Activated T-helper 2 cell treated with anti-CD3 and anti-CD28 coated beads, Interferon-gamma antibody, Interleukin-2, Interleukin-4, amounts not matched to agents 10 μg/mL and 5 μg/mL and 100 μg/mL, durations not matched to agents 14 hours and 24 hours and 36 hours (primary cell): ENCODE results near the gene RDX. TPM values are rescaled to one million over a fixed set of nuclear protein-coding genes. Genes with fewer than 3 reads are reported as not detected.

Source experiments
- DNase-seq: peaks from one replicate; pipeline ENCODE4 v3.0.0; 2021; ENCODE audit warnings: low spot score
- H3K27ac Mint-ChIP-seq: one replicate; pipeline ENCODE4 v1.8.0; 2021; ENCODE audit warnings: mixed read lengths
- H3K27me3 Mint-ChIP-seq: one replicate; pipeline ENCODE4 v1.8.0; 2021; ENCODE audit warnings: low read depth, mixed read lengths
- H3K36me3 Mint-ChIP-seq: one replicate; pipeline ENCODE4 v1.8.0; 2021; ENCODE audit warnings: low read depth, mixed read lengths
- H3K4me1 Mint-ChIP-seq: one replicate; pipeline ENCODE4 v1.8.0; 2021; ENCODE audit warnings: low read depth, mixed read lengths
- H3K4me3 Mint-ChIP-seq: one replicate; pipeline ENCODE4 v1.8.0; 2021; ENCODE audit warnings: low read depth, mild to moderate bottlenecking, moderate library complexity, mixed read lengths
- H3K9me3 Mint-ChIP-seq: one replicate; pipeline ENCODE4 v1.8.0; 2021; ENCODE audit warnings: mixed read lengths
- intact Hi-C: fragments of 100-400 bp; cut with micrococcal nuclease; formaldehyde crosslinking; loops from one replicate; pipeline ENCODE4 v1.15.1; 2023
- total RNA-seq: library from RNA; stranded (reverse); gene quantifications from 2 replicates; pipeline ENCODE4 v1.2.3, GENCODE V29; 2022

The RDX gene
- total RNA-seq, 1 donor from 2014 or later = 64.8 TPM

GRCh38 chr11:110185599-110185998 lies 110.8 kb downstream of the RDX start:
- H3K27me3 Mint-ChIP-seq = peaks cover 26% of the 10 kb centered on the region
- H3K36me3 Mint-ChIP-seq = peaks cover 3% of the 10 kb centered on the region
- H3K4me1 Mint-ChIP-seq = peaks cover 5% of the 10 kb centered on the region
- H3K9me3 Mint-ChIP-seq = peaks cover 2% of the 10 kb centered on the region
- no peak overlapping the region for H3K4me3 Mint-ChIP-seq
- intact Hi-C loops = no loop called here
- H3K27ac Mint-ChIP-seq = no peak overlapping the region
- DNase-seq = no peak

- Mint-ChIP-seq H3K4me1 (peaks cover 3% of the 10 kb centered on the region), H3K27me3 (peaks cover 23% of the 10 kb centered on the region), H3K27ac (no peak overlapping the region), H3K9me3 (no peaks in the 10 kb centered on the region), H3K36me3 (no peaks in the 10 kb centered on the region), H3K4me3 (no peak overlapping the region)
- intact Hi-C loops = no loop called here
- DNase-seq = no peak
Observed at GRCh38 chr11:110185121-110185591, 111.3 kb downstream of the RDX start.

GRCh38 chr11:110184456-110184855 lies 112.0 kb downstream of the RDX start:
- H3K4me1 Mint-ChIP-seq = peaks cover under 1% of the 10 kb centered on the region
- intact Hi-C loops = no loop called here
- DNase-seq = no peak
- H3K36me3 Mint-ChIP-seq = no peaks in the 10 kb centered on the region
- H3K9me3 Mint-ChIP-seq = no peaks in the 10 kb centered on the region
- H3K4me3 Mint-ChIP-seq = no peak overlapping the region
- H3K27ac Mint-ChIP-seq = no peak overlapping the region
- peaks cover 22% of the 10 kb centered on the region for H3K27me3 Mint-ChIP-seq

GRCh38 chr11:110182886-110183285 lies 113.5 kb downstream of the RDX start:
- H3K9me3 Mint-ChIP-seq = no peaks in the 10 kb centered on the region
- H3K4me3 Mint-ChIP-seq = no peak overlapping the region
- no peak overlapping the region for H3K27ac Mint-ChIP-seq
- no peaks in the 10 kb centered on the region for H3K36me3 Mint-ChIP-seq
- intact Hi-C loops = no loop called here
- peaks cover 18% of the 10 kb centered on the region for H3K27me3 Mint-ChIP-seq
- no peaks in the 10 kb centered on the region for H3K4me1 Mint-ChIP-seq
- no peak for DNase-seq

- no peak overlapping the region for H3K27ac Mint-ChIP-seq
- DNase-seq = no peak
- no peaks in the 10 kb centered on the region for H3K36me3 Mint-ChIP-seq
- no peaks in the 10 kb centered on the region for H3K9me3 Mint-ChIP-seq
- intact Hi-C loops = no loop called here
- peaks cover 12% of the 10 kb centered on the region for H3K27me3 Mint-ChIP-seq
- peaks cover 2% of the 10 kb centered on the region for H3K4me1 Mint-ChIP-seq
- H3K4me3 Mint-ChIP-seq = no peak overlapping the region
Observed at GRCh38 chr11:110179064-110179463, 117.3 kb downstream of the RDX start.

GRCh38 chr11:110177086-110177456 lies 119.3 kb downstream of the RDX start:
- intact Hi-C loops = no loop called here
- H3K36me3 Mint-ChIP-seq = no peaks in the 10 kb centered on the region
- no peak for DNase-seq
- no peaks in the 10 kb centered on the region for H3K9me3 Mint-ChIP-seq
- H3K4me3 Mint-ChIP-seq = no peak overlapping the region
- peaks cover 15% of the 10 kb centered on the region for H3K27me3 Mint-ChIP-seq
- peaks cover 12% of the 10 kb centered on the region for H3K4me1 Mint-ChIP-seq
- H3K27ac Mint-ChIP-seq = no peak overlapping the region

- Mint-ChIP-seq H3K36me3 (no peaks in the 10 kb centered on the region), H3K9me3 (no peaks in the 10 kb centered on the region), H3K4me3 (no peak overlapping the region), H3K27ac (no peak overlapping the region), H3K4me1 (peaks cover 12% of the 10 kb centered on the region), H3K27me3 (peaks cover 15% of the 10 kb centered on the region)
- intact Hi-C loops = no loop called here
- no peak for DNase-seq
Observed at GRCh38 chr11:110176366-110177085, 119.9 kb downstream of the RDX start.

- Mint-ChIP-seq H3K27me3 (peaks cover 17% of the 10 kb centered on the region), H3K9me3 (no peaks in the 10 kb centered on the region), H3K4me1 (peaks cover 12% of the 10 kb centered on the region), H3K36me3 (no peaks in the 10 kb centered on the region), H3K27ac (no peak overlapping the region), H3K4me3 (no peak overlapping the region)
- intact Hi-C loops = loop anchor here (5.0 kb wide), 1 partner anchor 227 kb away; no protein-coding TSS in a partner anchor
- no peak for DNase-seq
Observed at GRCh38 chr11:110174645-110175310, 121.6 kb downstream of the RDX start.

- H3K9me3 Mint-ChIP-seq = no peaks in the 10 kb centered on the region
- intact Hi-C loops = loop anchor here (5.0 kb wide), 1 partner anchor 227 kb away; no protein-coding TSS in a partner anchor
- no peaks in the 10 kb centered on the region for H3K36me3 Mint-ChIP-seq
- DNase-seq = peak; percentile 42
- H3K27me3 Mint-ChIP-seq = peaks cover 19% of the 10 kb centered on the region
- H3K27ac Mint-ChIP-seq = no peak overlapping the region
- H3K4me3 Mint-ChIP-seq = no peak overlapping the region
- peaks cover 12% of the 10 kb centered on the region for H3K4me1 Mint-ChIP-seq
Observed at GRCh38 chr11:110173811-110174644, 122.4 kb downstream of the RDX start.

GRCh38 chr11:110172468-110173065 lies 123.8 kb downstream of the RDX start:
- H3K36me3 Mint-ChIP-seq = no peaks in the 10 kb centered on the region
- H3K9me3 Mint-ChIP-seq = no peaks in the 10 kb centered on the region
- H3K27me3 Mint-ChIP-seq = peaks cover 19% of the 10 kb centered on the region
- no peak for DNase-seq
- no peak overlapping the region for H3K27ac Mint-ChIP-seq
- intact Hi-C loops = loop anchor here (5.0 kb wide), 1 partner anchor 225 kb away; no protein-coding TSS in a partner anchor
- H3K4me1 Mint-ChIP-seq = peaks cover 12% of the 10 kb centered on the region
- no peak overlapping the region for H3K4me3 Mint-ChIP-seq

- Mint-ChIP-seq H3K4me3 (no peak overlapping the region), H3K27ac (no peak overlapping the region), H3K36me3 (peaks cover 19% of the 10 kb centered on the region), H3K4me1 (peaks cover 12% of the 10 kb centered on the region), H3K27me3 (peaks cover 19% of the 10 kb centered on the region), H3K9me3 (no peaks in the 10 kb centered on the region)
- intact Hi-C loops = loop anchor here (5.0 kb wide), 1 partner anchor 222 kb away; no protein-coding TSS in a partner anchor
- DNase-seq = no peak
Observed at GRCh38 chr11:110169738-110170137, 126.7 kb downstream of the RDX start.

GRCh38 chr11:110168033-110168803 lies 128.2 kb downstream of the RDX start:
- peaks cover 4% of the 10 kb centered on the region for H3K4me1 Mint-ChIP-seq
- H3K4me3 Mint-ChIP-seq = no peak overlapping the region
- intact Hi-C loops = no loop called here
- H3K9me3 Mint-ChIP-seq = no peaks in the 10 kb centered on the region
- peaks cover 25% of the 10 kb centered on the region for H3K36me3 Mint-ChIP-seq
- no peak for DNase-seq
- no peak overlapping the region for H3K27ac Mint-ChIP-seq
- H3K27me3 Mint-ChIP-seq = peaks cover 13% of the 10 kb centered on the region
